ENCODE measurements around the gene ZNF365.
A peak's percentile ranks its signal among the peaks of the same experiment; 100 is the strongest.

The ZNF365 gene

GRCh38 chr10:62379394-62379793, 5.2 kb downstream of the ZNF365 start:
- no peaks in the 10 kb centered on the region for H3K27me3 ChIP-seq (replicated peaks)
- TF ChIP-seq CTCF (IDR thresholded peaks at IDR 0.05; ENCODE audit: low read depth, low read length, missing control alignments), result no peak
- H3K27ac ChIP-seq, result no peak overlapping the region
- in situ Hi-C loops (cut with HindIII; ENCODE audit: low pct_ligation_motif_present, low sequenced_read_pairs), result no loop called here
- H3K36me3 ChIP-seq (replicated peaks), result no peaks in the 10 kb centered on the region
- no peak overlapping the region for H3K4me3 ChIP-seq (ENCODE audit: low read depth, low read length)
- no peak for DNase-seq

GRCh38 chr10:62380016-62380415, 5.8 kb downstream of the ZNF365 start:
- Histone ChIP-seq H3K27ac (no peak overlapping the region), H3K4me3 (ENCODE audit: low read depth, low read length) (no peak overlapping the region), H3K27me3 (replicated peaks) (no peaks in the 10 kb centered on the region), H3K36me3 (replicated peaks) (no peaks in the 10 kb centered on the region)
- DNase-seq, result peak; percentile 25
- TF ChIP-seq CTCF (IDR thresholded peaks at IDR 0.05; ENCODE audit: low read depth, low read length, missing control alignments), result no peak
- in situ Hi-C loops (cut with HindIII; ENCODE audit: low pct_ligation_motif_present, low sequenced_read_pairs), result no loop called here

GRCh38 chr10:62381385-62382102, 7.4 kb downstream of the ZNF365 start:
- Histone ChIP-seq H3K27ac (no peak overlapping the region), H3K4me3 (ENCODE audit: low read depth, low read length) (no peak overlapping the region), H3K36me3 (replicated peaks) (no peaks in the 10 kb centered on the region), H3K27me3 (replicated peaks) (no peaks in the 10 kb centered on the region)
- in situ Hi-C loops (cut with HindIII; ENCODE audit: low pct_ligation_motif_present, low sequenced_read_pairs), result no loop called here
- no peak for TF ChIP-seq CTCF (IDR thresholded peaks at IDR 0.05; ENCODE audit: low read depth, low read length, missing control alignments)
- DNase-seq, result no peak

GRCh38 chr10:62382831-62383230, 8.7 kb downstream of the ZNF365 start:
- DNase-seq, result no peak
- in situ Hi-C loops (cut with HindIII; ENCODE audit: low pct_ligation_motif_present, low sequenced_read_pairs), result no loop called here
- Histone ChIP-seq H3K27ac (no peak overlapping the region), H3K4me3 (ENCODE audit: low read depth, low read length) (no peak overlapping the region), H3K27me3 (replicated peaks) (no peaks in the 10 kb centered on the region), H3K36me3 (replicated peaks) (no peaks in the 10 kb centered on the region)
- no peak for TF ChIP-seq CTCF (IDR thresholded peaks at IDR 0.05; ENCODE audit: low read depth, low read length, missing control alignments)

GRCh38 chr10:62384057-62384446, 9.9 kb downstream of the ZNF365 start:
- TF ChIP-seq CTCF (IDR thresholded peaks at IDR 0.05; ENCODE audit: low read depth, low read length, missing control alignments), result no peak
- in situ Hi-C loops (cut with HindIII; ENCODE audit: low pct_ligation_motif_present, low sequenced_read_pairs), result no loop called here
- no peaks in the 10 kb centered on the region for H3K27me3 ChIP-seq (replicated peaks)
- no peaks in the 10 kb centered on the region for H3K36me3 ChIP-seq (replicated peaks)
- H3K4me3 ChIP-seq (ENCODE audit: low read depth, low read length), result no peak overlapping the region
- DNase-seq, result peak; percentile 76
- no peak overlapping the region for H3K27ac ChIP-seq

Measured in brain microvascular endothelial cell (primary cell).